Measurements from ENCODE around the gene CYP2W1.
"Not testable (repeated sequence)": the region's sequence is repeated elsewhere in the genome, so short reads cannot be mapped to it uniquely, and the experiment has no call there.

CYP2W1 gene

GRCh38 chr7:983004-983615 lies at the start of gene CYP2W1:
CYP2W1 (plus strand) TSS chr7:983181; CDS start chr7:983212, 31 bp downstream.
- H3K4me3 ChIP-seq (ENCODE audit: low read depth, low read length) = no peak within 1 kb of the TSS
- no peak for DNase-seq (ENCODE audit: low read depth)

GRCh38 chr7:934469-935163 lies 48.4 kb upstream of the CYP2W1 start:
- no peak for DNase-seq (ENCODE audit: low read depth)
- no peak overlapping the region for H3K4me3 ChIP-seq (ENCODE audit: low read depth, low read length)

GRCh38 chr7:935164-935873 lies 47.7 kb upstream of the CYP2W1 start:
- no peak for DNase-seq (ENCODE audit: low read depth)
- no peak overlapping the region for H3K4me3 ChIP-seq (ENCODE audit: low read depth, low read length)

GRCh38 chr7:935874-936385 lies 47.1 kb upstream of the CYP2W1 start:
- no peak overlapping the region for H3K4me3 ChIP-seq (ENCODE audit: low read depth, low read length)
- no peak for DNase-seq (ENCODE audit: low read depth)

- no peak for DNase-seq (ENCODE audit: low read depth)
- H3K4me3 ChIP-seq (ENCODE audit: low read depth, low read length) = no peak overlapping the region
Observed at GRCh38 chr7:936386-937054, 46.5 kb upstream of the CYP2W1 start.

GRCh38 chr7:937856-938484 lies 45.0 kb upstream of the CYP2W1 start:
- no peak overlapping the region for H3K4me3 ChIP-seq (ENCODE audit: low read depth, low read length)
- no peak for DNase-seq (ENCODE audit: low read depth)

GRCh38 chr7:938546-939185 lies 44.3 kb upstream of the CYP2W1 start:
- no peak overlapping the region for H3K4me3 ChIP-seq (ENCODE audit: low read depth, low read length)
- no peak for DNase-seq (ENCODE audit: low read depth)

- no peak overlapping the region for H3K4me3 ChIP-seq (ENCODE audit: low read depth, low read length)
- no peak for DNase-seq (ENCODE audit: low read depth)
Observed at GRCh38 chr7:939843-940242, 43.1 kb upstream of the CYP2W1 start.

- no peak overlapping the region for H3K4me3 ChIP-seq (ENCODE audit: low read depth, low read length)
- DNase-seq (ENCODE audit: low read depth) = no peak
Observed at GRCh38 chr7:940599-941408, 42.2 kb upstream of the CYP2W1 start.

GRCh38 chr7:943793-944192 lies 39.2 kb upstream of the CYP2W1 start:
- H3K4me3 ChIP-seq (ENCODE audit: low read depth, low read length); DNase-seq (ENCODE audit: low read depth): not testable (repeated sequence)

- H3K4me3 ChIP-seq (ENCODE audit: low read depth, low read length) = no peak overlapping the region
Observed at GRCh38 chr7:944744-945143, 38.2 kb upstream of the CYP2W1 start.

GRCh38 chr7:945147-945555 lies 37.8 kb upstream of the CYP2W1 start:
- no peak overlapping the region for H3K4me3 ChIP-seq (ENCODE audit: low read depth, low read length)
- no peak for DNase-seq (ENCODE audit: low read depth)

More at GRCh38 chr7:944744-945143, 38.2 kb upstream of the CYP2W1 start:
- no peak for DNase-seq (ENCODE audit: low read depth)

- no peak overlapping the region for H3K4me3 ChIP-seq (ENCODE audit: low read depth, low read length)
- DNase-seq (ENCODE audit: low read depth) = no peak
Observed at GRCh38 chr7:945556-946255, 37.3 kb upstream of the CYP2W1 start.

GRCh38 chr7:946256-946996 lies 36.6 kb upstream of the CYP2W1 start:
- no peak overlapping the region for H3K4me3 ChIP-seq (ENCODE audit: low read depth, low read length)

GRCh38 chr7:947391-948210 lies 35.4 kb upstream of the CYP2W1 start:
- H3K4me3 ChIP-seq (ENCODE audit: low read depth, low read length) = no peak overlapping the region
- DNase-seq (ENCODE audit: low read depth) = no peak

More at GRCh38 chr7:946256-946996, 36.6 kb upstream of the CYP2W1 start:
- no peak for DNase-seq (ENCODE audit: low read depth)

All from skeletal muscle cell (primary cell).